Measurements from ENCODE around the gene STX3.
"Not testable (repeated sequence)": the region's sequence is repeated elsewhere in the genome, so short reads cannot be mapped to it uniquely, and the experiment has no call there.

The STX3 gene

GRCh38 chr11:59758401-59759037 is 3.3 kb downstream of the STX3 start:
- no peak for DNase-seq (ENCODE audit: low read depth)

- no peak for DNase-seq (ENCODE audit: low read depth)
Measured at GRCh38 chr11:59759900-59760299, 4.7 kb downstream of the STX3 start.

- no peak for DNase-seq (ENCODE audit: low read depth)
Measured at GRCh38 chr11:59760771-59761170, 5.6 kb downstream of the STX3 start.

- DNase-seq (ENCODE audit: low read depth): no peak
Measured at GRCh38 chr11:59761993-59762392, 6.8 kb downstream of the STX3 start.

GRCh38 chr11:59765068-59765735 is 10.0 kb downstream of the STX3 start:
- DNase-seq (ENCODE audit: low read depth): no peak

- DNase-seq (ENCODE audit: low read depth): no peak
Measured at GRCh38 chr11:59766542-59767224, 11.5 kb downstream of the STX3 start.

- DNase-seq (ENCODE audit: low read depth): no peak
Measured at GRCh38 chr11:59767225-59767611, 12.0 kb downstream of the STX3 start.

GRCh38 chr11:59769111-59769510 is 13.9 kb downstream of the STX3 start:
- no peak for DNase-seq (ENCODE audit: low read depth)

GRCh38 chr11:59769828-59770227 is 14.7 kb downstream of the STX3 start:
- no peak for DNase-seq (ENCODE audit: low read depth)

GRCh38 chr11:59770319-59770718 is 15.1 kb downstream of the STX3 start:
- DNase-seq (ENCODE audit: low read depth): no peak

- no peak for DNase-seq (ENCODE audit: low read depth)
Measured at GRCh38 chr11:59770869-59771268, 15.7 kb downstream of the STX3 start.

GRCh38 chr11:59771605-59772004 is 16.4 kb downstream of the STX3 start:
- DNase-seq (ENCODE audit: low read depth): no peak

GRCh38 chr11:59773083-59773440 is 17.9 kb downstream of the STX3 start:
- no peak for DNase-seq (ENCODE audit: low read depth)

- no peak for DNase-seq (ENCODE audit: low read depth)
Measured at GRCh38 chr11:59776210-59777066, 21.3 kb downstream of the STX3 start.

- no peak for DNase-seq (ENCODE audit: low read depth)
Measured at GRCh38 chr11:59777104-59777503, 21.9 kb downstream of the STX3 start.

- DNase-seq (ENCODE audit: low read depth): no peak
Measured at GRCh38 chr11:59778122-59778521, 22.9 kb downstream of the STX3 start.

- no peak for DNase-seq (ENCODE audit: low read depth)
Measured at GRCh38 chr11:59779487-59779886, 24.3 kb downstream of the STX3 start.

- DNase-seq (ENCODE audit: low read depth): no peak
Measured at GRCh38 chr11:59782080-59782479, 26.9 kb downstream of the STX3 start.

- DNase-seq (ENCODE audit: low read depth): no peak
Measured at GRCh38 chr11:59783632-59784090, 28.5 kb downstream of the STX3 start.

- DNase-seq (ENCODE audit: low read depth): not testable (repeated sequence)
Measured at GRCh38 chr11:59784441-59784840, 29.3 kb downstream of the STX3 start.

GRCh38 chr11:59785818-59786217 is 30.6 kb downstream of the STX3 start:
- no peak for DNase-seq (ENCODE audit: low read depth)

- DNase-seq (ENCODE audit: low read depth): no peak
Measured at GRCh38 chr11:59787255-59787588, 32.0 kb downstream of the STX3 start.

GRCh38 chr11:59787816-59788215 is 32.6 kb downstream of the STX3 start:
- no peak for DNase-seq (ENCODE audit: low read depth)

Measured in stimulated activated CD8-positive, alpha-beta memory T cell treated with anti-CD3 and anti-CD28 coated beads, Interleukin-15, amount 100 ng/mL, for 24 hours (primary cell).